K562 (cell line): ENCODE results near the gene TBC1D17. TPM values are rescaled to one million over a fixed set of nuclear protein-coding genes. Genes with fewer than 3 reads are reported as not detected.

Source experiments
- ATAC-seq: fragments of 200-7000 bp; cut with Tn5 transposase; 3 replicates; pipeline ENCODE4 v1.9.1; 2020; ENCODE audit warnings: moderate library complexity
- BruUV-seq: library from RNA; stranded (reverse); fragments of 400-500 nt; replicated peaks from 2 replicates; lab custom pipeline; 2021; lab: Mats Ljungman, UMichigan
- CTCF ChIA-PET: fragments of 300-600 bp; formaldehyde crosslinking; extraction: SDS; loops from one replicate; lab custom pipeline; 2021; ENCODE audit warnings: low intra/inter-chr PET ratio; lab: Yijun Ruan, JAX
- POLR2A ChIA-PET: fragments of 300-600, 350-650 bp; sonication (Branson Sonifier 250); formaldehyde crosslinking; extraction: SDS; loops from one replicate; lab custom pipeline; 2021; ENCODE audit warnings: antibody characterized with exemption, inconsistent platforms; lab: Yijun Ruan, JAX
- DNase-seq, 4 experiments: peaks; one replicate each; pipeline versions ENCODE4 v3.0.0 to v3.0.0-alpha.2; 2011 to 2018; ENCODE audit warnings: low spot score in 3 of 4, mixed read lengths in 3 of 4; ENCODE audit errors: extremely low read depth in 1 of 4
- FAIRE-seq: peaks from 2 replicates; lab custom pipeline; 2011; peaks lifted over from hg19 to GRCh38; lab: Jason Lieb, UNC
- H2AFZ ChIP-seq: 2 replicates; pipeline ENCODE4 v1.6.0; 2011; ENCODE audit warnings: low read depth, low read length, control low read depth, inconsistent platforms
- H3K27ac ChIP-seq: fragments of 200-600 bp; 3 replicates; pipeline ENCODE4 v1.8.0; 2011; ENCODE audit warnings: low read depth, mild to moderate bottlenecking, control low read depth, inconsistent platforms, low read length, moderate library complexity, mixed read lengths; ENCODE audit errors: extremely low read depth
- H3K27me3 ChIP-seq, 2 experiments: fragments of 300-600 bp in 1 of 2; 2 replicates in 1 of 2; 3 replicates in 1 of 2; pipeline versions ENCODE4 v1.6.0 to v1.8.0; 2011; ENCODE audit warnings: inconsistent platforms in 2 of 2, low read length in 2 of 2, mild to moderate bottlenecking in 1 of 2, mixed read lengths in 1 of 2, moderate library complexity in 1 of 2; ENCODE audit not compliant: control insufficient read depth in 2 of 2, insufficient read depth in 2 of 2
- H3K36me3 ChIP-seq: fragments of 300-600 bp; 3 replicates; pipeline ENCODE4 v1.8.0; 2011; ENCODE audit warnings: mild to moderate bottlenecking, low read length, inconsistent platforms; ENCODE audit not compliant: control insufficient read depth, insufficient read depth
- H3K4me1 ChIP-seq, 2 experiments: fragments of 200-600 bp in 1 of 2; replicated peaks in 1 of 2; 2 replicates in 1 of 2; 3 replicates in 1 of 2; pipeline versions ENCODE4 v1.5.1 to v1.8.0; 2011; ENCODE audit warnings: inconsistent platforms in 2 of 2, low read length in 2 of 2, mild to moderate bottlenecking in 1 of 2, mixed read lengths in 1 of 2, moderate library complexity in 1 of 2; ENCODE audit not compliant: control insufficient read depth in 2 of 2, insufficient read depth in 2 of 2
- H3K4me2 ChIP-seq: 2 replicates; pipeline ENCODE4 v1.6.1; 2011; ENCODE audit warnings: low read length, control low read depth, inconsistent platforms, mixed read lengths; ENCODE audit not compliant: insufficient read depth
- H3K4me3 ChIP-seq: fragments of 200-600 bp; sonication (generic), shearing (Covaris generic); 2 replicates; pipeline ENCODE4 v1.5.1; 2016; ENCODE audit warnings: control low read depth, inconsistent platforms
- H3K79me2 ChIP-seq: fragments of 200-600 bp; 3 replicates; pipeline ENCODE4 v1.8.0; 2011; ENCODE audit warnings: low read length, inconsistent platforms; ENCODE audit not compliant: control insufficient read depth, insufficient read depth
- H3K9ac ChIP-seq, 2 experiments: 2 replicates each; pipeline versions ENCODE4 v1.6.0 to v1.6.1; 2011; ENCODE audit warnings: low read depth in 2 of 2, low read length in 2 of 2, control low read depth in 1 of 2, inconsistent platforms in 1 of 2, mild to moderate bottlenecking in 1 of 2, mixed read lengths in 1 of 2; ENCODE audit not compliant: insufficient read depth in 1 of 2
- H3K9me1 ChIP-seq: one replicate; pipeline ENCODE4 v1.6.0; 2011; ENCODE audit warnings: inconsistent platforms, mild to moderate bottlenecking, low read length, moderate library complexity; ENCODE audit not compliant: control insufficient read depth, insufficient read depth
- H3K9me3 ChIP-seq: replicated peaks from 2 replicates; pipeline ENCODE4 v1.5.1; 2011; ENCODE audit warnings: low read depth, low read length, inconsistent platforms; ENCODE audit not compliant: control insufficient read depth, insufficient read depth
- H4K20me1 ChIP-seq: replicated peaks from 2 replicates; pipeline ENCODE4 v1.6.1; 2011; ENCODE audit warnings: low read length, inconsistent platforms, mixed read lengths; ENCODE audit not compliant: control insufficient read depth, insufficient read depth
- ATF2 ChIP-seq: sonication (generic); formaldehyde crosslinking; IDR thresholded peaks from 2 replicates; pipeline ENCODE4 v1.8.1; 2022; ENCODE audit warnings: missing genetic modification reagents
- CBFB ChIP-seq: sonication (generic); formaldehyde crosslinking; IDR thresholded peaks from 2 replicates; pipeline ENCODE4 v1.4.0; 2020; ENCODE audit warnings: mild to moderate bottlenecking, missing genetic modification reagents
- CEBPG ChIP-seq, 3 experiments: fragments of 200-800 bp in 1 of 3; sonication (Bioruptor generic) in 1 of 3; sonication (generic) in 1 of 3; formaldehyde crosslinking in 1 of 3; IDR thresholded peaks in 2 of 3; conservative IDR thresholded peaks in 1 of 3; 2 replicates each; pipeline versions ENCODE4 v1.6.1 to v1.8.0; 2016 to 2022; ENCODE audit warnings: missing compliant biosample characterization in 2 of 3, missing genetic modification characterization in 2 of 3, mild to moderate bottlenecking in 1 of 3, missing genetic modification reagents in 1 of 3
- CREB5 ChIP-seq: fragments of 250-450 bp; sonication (Bioruptor Pico); IDR thresholded peaks from 2 replicates; pipeline ENCODE4 v1.5.0; 2020; ENCODE audit warnings: mild to moderate bottlenecking
- CREM ChIP-seq: IDR thresholded peaks from 2 replicates; pipeline ENCODE4 v1.6.1; 2014; ENCODE audit warnings: antibody characterized with exemption, low read depth
- KAT2B ChIP-seq: IDR thresholded peaks from one replicate; pipeline ENCODE4 v1.6.1; 2012; ENCODE audit warnings: low read depth, mild to moderate bottlenecking, control low read depth, inconsistent platforms, low read length, moderate library complexity
- LCOR ChIP-seq: sonication (generic); formaldehyde crosslinking; IDR thresholded peaks from 2 replicates; pipeline ENCODE4 v1.8.0; 2022; ENCODE audit warnings: mild to moderate bottlenecking, missing genetic modification reagents
- MAX ChIP-seq: sonication (generic); formaldehyde crosslinking; IDR thresholded peaks from 2 replicates; pipeline ENCODE4 v1.9.0; 2022; ENCODE audit warnings: mild to moderate bottlenecking, missing genetic modification reagents
- NFIC ChIP-seq: fragments of 450-650 bp; IDR thresholded peaks from 2 replicates; pipeline ENCODE4 v1.6.1; 2017; ENCODE audit warnings: mild to moderate bottlenecking, inconsistent platforms
- NKRF ChIP-seq: fragments of 450-650 bp; IDR thresholded peaks from 2 replicates; pipeline ENCODE4 v1.6.1; 2016; ENCODE audit warnings: borderline replicate concordance
- POLR2B ChIP-seq: fragments of 450-650 bp; IDR thresholded peaks from 2 replicates; pipeline ENCODE4 v1.6.1; 2018; ENCODE audit warnings: low read depth; ENCODE audit not compliant: partially characterized antibody
- PRPF4 ChIP-seq: fragments of 200-400 bp; formaldehyde crosslinking; IDR thresholded peaks from one replicate; pipeline ENCODE4 v1.6.1; 2017; ENCODE audit warnings: low read length, low read depth, mild to moderate bottlenecking; ENCODE audit not compliant: insufficient read depth, poor library complexity, severe bottlenecking
- RBFOX2 ChIP-seq: fragments of 200-400 bp; formaldehyde crosslinking; IDR thresholded peaks from 2 replicates; pipeline ENCODE4 v1.6.1; 2017; ENCODE audit warnings: low read depth, mild to moderate bottlenecking, low read length, moderate library complexity
- THRB ChIP-seq: fragments of 450-650 bp; formaldehyde crosslinking; conservative IDR thresholded peaks from 2 replicates; pipeline ENCODE4 v1.4.0; 2022; ENCODE audit warnings: mild to moderate bottlenecking, missing genetic modification characterization
- WGBS: fragments of 100-300 bp; shearing (Covaris generic); methylation state at CpG from one replicate; pipeline ENCODE4 v1.1.6; 2016; ENCODE audit warnings: low coverage, mixed read lengths; ENCODE audit not compliant: insufficient coverage; ENCODE audit errors: missing lambda C conversion rate; 5-methylcytosine and 5-hydroxymethylcytosine counted together
- in situ Hi-C: fragments of 300-500 bp; cut with MboI; formaldehyde crosslinking; loops from 4 replicates; pipeline ENCODE4 v1.15.0; 2018; ENCODE audit warnings: inconsistent platforms, mixed read lengths
- intact Hi-C: fragments of 100-400 bp; cut with micrococcal nuclease; formaldehyde crosslinking; loops from 2 replicates; pipeline ENCODE4 v1.14.2; 2022
- polyA plus RNA-seq, 8 experiments: library from polyadenylated mRNA; depleted of rRNA in 4 of 8; stranded (reverse) in 5 of 8; unstranded in 3 of 8; fragments of >200 nt; fragmentation: Nextera tagmentation in 2 of 8; fragmentation: Illumina TruSeq in 1 of 8; extraction: Ambion mirVana in 2 of 8; extraction: Trizol in 1 of 8; gene quantifications; 2 replicates each; pipeline versions ENCODE4 v1.2.1 to v1.2.3, GENCODE V29; 2011 to 2014; ENCODE audit warnings: inconsistent platforms in 1 of 8, missing spikeins in 1 of 8
- total RNA-seq, 7 experiments: library from RNA; depleted of rRNA in 6 of 7; stranded (reverse); fragments of >200 nt in 6 of 7; fragmentation: Illumina TruSeq in 2 of 7; extraction: Trizol in 2 of 7; gene quantifications; 2 replicates each; pipeline versions ENCODE4 v1.2.1 to v1.2.3, GENCODE V29; 2011 to 2021; ENCODE audit warnings: low replicate concordance in 1 of 7

The TBC1D17 gene
- total and polyA plus RNA-seq, 9 of the 15 experiments (the other 6 are each of a cell fraction or from before 2014, with no cell fraction given) = 0.42 to 16.0 (median 3.8) TPM

- in situ Hi-C loops = loop anchor here (10.0 kb wide), 1 partner anchor 164 kb away; no protein-coding TSS in a partner anchor
- CTCF ChIA-PET = no interaction called here
- Histone ChIP-seq H3K9ac (peak overlapping the region; percentile 72 to 91), H3K9me1 (peaks cover 5% of the 10 kb centered on the region), H3K4me3 (peak overlapping the region; percentile 55), H4K20me1 (peaks cover 12% of the 10 kb centered on the region), H3K27me3 (no peaks in the 10 kb centered on the region), H3K27ac (peak overlapping the region; percentile 92), H3K9me3 (no peaks in the 10 kb centered on the region), H3K36me3 (peaks cover 35% of the 10 kb centered on the region), H2AFZ (peak overlapping the region; percentile 92), H3K4me1 (peaks cover 25 to 51% of the 10 kb centered on the region in 2 experiments), H3K4me2 (peak overlapping the region; percentile 85), H3K79me2 (peaks cover 56% of the 10 kb centered on the region)
- DNase-seq (peak; percentile 78 to 87 (median 82)), ATAC-seq (peak; percentile 45), FAIRE-seq (peak; percentile 69)
- POLR2A ChIA-PET = interaction anchor here (0.6 to 6.4 kb wide), 11 partner anchors 16 to 213 kb away, joined by 3 to 105 read pairs (median 5); partner anchors contain the start of genes AKT1S1 and TBC1D17
- BruUV-seq = no TSS peak
- intact Hi-C loops = no loop called here
- 12% methylated on average over 14 of the region's 15 CpGs for WGBS
- TF ChIP-seq NFIC = 0 out of 2 replicates have a peak, but pooled peaks have one; percentile 19
- peak; percentile 77 for TF ChIP-seq CREM
- TF ChIP-seq CREB5 (CRISPR knock-in tag) = no peak
- TF ChIP-seq CEBPG (CRISPR knock-in tag; IDR thresholded peaks at IDR 0.05) = 0 out of 2 replicates have a peak, but pooled peaks have one; percentile 2
- no peak for TF ChIP-seq CEBPG (tag; conservative IDR thresholded peaks at IDR 0.05 in 1 of 2, IDR thresholded peaks at IDR 0.05 in 1 of 2)
- peak; percentile 16; the same call in 1 of the 2 replicates for TF ChIP-seq MAX
- no peak for TF ChIP-seq ATF2 (CRISPR knock-in tag)
- TF ChIP-seq PRPF4 = peak; percentile 54
- peak; percentile 86 for TF ChIP-seq RBFOX2
- 0 out of 2 replicates have a peak, but pooled peaks have one; percentile 42 for TF ChIP-seq CBFB
- TF ChIP-seq NKRF = 0 out of 2 replicates have a peak, but pooled peaks have one; percentile 51
- no peak for TF ChIP-seq KAT2B
- peak; percentile 14 for TF ChIP-seq POLR2B
- TF ChIP-seq THRB = 0 out of 2 replicates have a peak, but pooled peaks have one; percentile 1
- TF ChIP-seq LCOR (CRISPR knock-in tag) = peak; percentile 10; the same call in 1 of the 2 replicates
Measured at GRCh38 chr19:49930483-49931011, 53.0 kb downstream of the TBC1D17 start.
